Neural cell (in vitro differentiated cells): ENCODE measurements around the gene RAPGEF2.

Source experiments
- CTCF ChIP-seq: fragments of 450-650 bp; IDR thresholded peaks from 2 replicates; pipeline ENCODE4 v1.5.1; 2014; ENCODE audit warnings: antibody characterized with exemption, mild to moderate bottlenecking, moderate library complexity; ENCODE audit not compliant: poor library complexity, severe bottlenecking
- EZH2 ChIP-seq: fragments of 200-600, 300-800 bp; shearing (Covaris generic), sonication (generic); IDR thresholded peaks from 2 replicates; pipeline ENCODE4 v1.6.1; 2014; ENCODE audit warnings: antibody characterized with exemption, low read length, borderline replicate concordance, mild to moderate bottlenecking; ENCODE audit not compliant: insufficient read depth, poor library complexity, severe bottlenecking
- POLR2AphosphoS5 ChIP-seq: IDR thresholded peaks from 2 replicates; pipeline ENCODE4 v1.6.1; 2012
- TAF1 ChIP-seq: IDR thresholded peaks from 2 replicates; pipeline ENCODE4 v1.6.1; 2012; ENCODE audit warnings: low read depth

- TF ChIP-seq TAF1 (no peak), CTCF (no peak), EZH2 (no peak), POLR2AphosphoS5 (no peak)
Measured at GRCh38 chr4:159268607-159269006, 165.7 kb downstream of the RAPGEF2 start.
